GM19025 (cell line): ENCODE data around the gene MBNL1.
A peak's percentile ranks its signal among the peaks of the same experiment; 100 is the strongest.

Experiments used
- ATAC-seq: cut with Tn5 transposase; IDR thresholded peaks from one replicate; pipeline ENCODE4 v1.9.1; 2021; ENCODE audit warnings: mild to moderate bottlenecking, low read depth, moderate library complexity; ENCODE audit not compliant: unreplicated experiment

MBNL1 gene

DNA sequence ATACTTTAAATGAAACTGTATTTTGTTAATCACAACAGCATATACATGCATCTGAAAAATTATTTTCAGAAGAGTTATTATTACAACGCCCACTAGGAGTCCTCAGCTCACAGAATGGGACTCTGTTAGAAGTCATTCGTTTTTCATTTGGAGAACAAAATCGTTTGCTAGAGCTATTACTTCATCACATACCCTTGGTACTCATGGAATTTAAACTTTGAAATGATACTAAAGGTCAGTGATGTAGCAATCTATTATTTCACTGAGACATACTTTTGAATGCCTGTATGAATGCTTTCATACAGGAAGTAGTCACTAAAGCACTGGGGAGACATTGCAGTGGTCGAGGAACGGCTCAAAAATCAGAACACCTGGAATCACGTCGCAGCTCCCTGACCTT, 198.1 kb downstream of the MBNL1 start:
- ATAC-seq: no peak

GRCh38 chr3:152469248-152470025, 200.7 kb downstream of the MBNL1 start:
- no peak for ATAC-seq

DNA sequence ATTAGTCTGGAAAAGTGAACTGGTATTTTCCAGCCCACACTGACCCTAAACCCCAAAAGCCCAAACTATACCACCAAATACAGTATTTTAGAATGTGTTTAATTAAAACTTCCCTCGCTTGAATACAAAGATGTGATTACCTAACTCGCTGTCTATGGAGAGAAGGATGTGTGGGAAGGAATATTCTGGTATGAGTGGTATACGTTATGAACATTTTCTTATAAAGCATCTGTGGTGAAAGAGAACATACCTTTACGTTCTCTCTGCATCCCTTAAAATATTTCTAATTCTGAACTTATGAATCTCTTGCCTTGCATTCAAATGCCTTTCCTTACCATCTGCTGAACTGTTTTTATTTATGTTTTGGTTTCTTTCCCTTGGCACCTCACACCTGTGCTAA, 201.4 kb downstream of the MBNL1 start:
- no peak for ATAC-seq

- ATAC-seq: no peak
These were observed 202.2 kb downstream of the MBNL1 start for GRCh38 chr3:152470893-152471292.

- peak; percentile 62 for ATAC-seq
These were observed 203.3 kb downstream of the MBNL1 start for GRCh38 chr3:152471814-152472671.

- ATAC-seq: no peak
These were observed 203.9 kb downstream of the MBNL1 start for GRCh38 chr3:152472672-152472954.

- ATAC-seq: peak; percentile 60
These were observed 205.9 kb downstream of the MBNL1 start for GRCh38 chr3:152474585-152474984.

- no peak for ATAC-seq
These were observed 208.7 kb downstream of the MBNL1 start for GRCh38 chr3:152477422-152477821.

DNA sequence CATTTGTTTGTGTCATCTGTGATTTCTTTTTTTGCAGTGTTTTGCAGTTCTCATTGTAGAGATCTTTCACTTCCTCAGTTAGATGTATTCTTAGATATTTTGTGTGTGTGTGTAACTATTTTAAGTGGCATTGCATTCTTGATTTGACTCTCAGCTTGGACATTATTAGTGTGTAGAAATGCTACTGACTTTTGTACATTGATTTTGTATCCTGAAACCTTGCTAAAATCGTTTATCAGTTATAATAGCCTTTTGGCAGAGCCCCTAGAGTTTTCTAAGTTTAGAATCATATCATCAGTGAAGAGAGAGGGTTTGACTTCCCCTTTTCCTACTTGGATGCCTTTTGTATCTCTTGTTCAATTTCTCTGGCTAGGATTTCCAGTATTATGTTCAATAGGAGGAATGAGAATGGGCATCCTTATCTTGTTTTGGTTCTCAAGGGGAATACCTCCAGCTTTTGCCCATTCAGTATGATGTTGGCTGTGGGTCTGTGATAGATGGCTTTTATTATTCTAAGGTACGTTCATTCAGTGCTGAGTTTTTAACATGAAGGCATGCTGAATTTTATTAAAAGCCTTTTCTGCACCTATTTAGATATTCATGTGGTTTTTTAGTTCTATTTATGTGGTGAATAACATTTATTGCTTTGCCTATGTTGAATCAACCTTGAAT, 211.7 kb downstream of the MBNL1 start:
- ATAC-seq: peak; percentile 88

- ATAC-seq: no peak
These were observed 217.6 kb downstream of the MBNL1 start for GRCh38 chr3:152486364-152486763.

DNA sequence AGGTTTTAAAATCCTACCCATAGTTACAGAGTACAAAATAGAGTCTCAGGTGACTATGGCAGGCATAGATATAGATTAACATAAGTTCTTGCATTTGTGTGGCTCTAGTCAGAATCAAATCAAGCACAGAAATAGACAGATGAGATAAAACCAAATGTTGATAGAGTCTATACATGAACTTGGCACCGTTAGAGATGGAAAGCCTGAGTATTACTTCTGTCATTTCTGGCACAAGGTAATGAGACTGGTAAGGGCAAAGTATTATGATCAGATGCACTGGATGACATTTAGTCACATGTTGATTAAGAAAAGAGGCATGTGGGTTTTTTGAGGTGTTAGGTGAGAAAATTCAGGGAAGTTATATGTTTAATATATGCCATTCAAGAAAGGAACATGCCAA, 219.7 kb downstream of the MBNL1 start:
- no peak for ATAC-seq

DNA sequence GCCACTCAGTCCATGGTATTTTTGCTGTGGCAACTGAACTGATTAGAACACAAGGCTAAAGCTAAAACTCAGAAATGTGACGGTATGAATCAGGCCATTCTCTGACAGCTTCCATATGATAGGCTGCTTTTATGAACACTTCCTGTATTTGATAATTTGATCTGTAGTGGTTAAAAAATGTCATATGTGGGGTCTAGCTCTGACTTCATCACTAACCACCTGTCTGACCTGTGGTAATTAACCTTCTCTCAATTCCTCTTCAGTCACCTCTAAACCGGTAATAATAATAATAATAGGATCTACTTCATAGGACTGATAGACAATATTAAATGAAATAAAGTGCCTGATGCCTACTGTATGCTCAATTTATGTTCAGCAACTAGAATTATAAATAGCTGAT, 223.2 kb downstream of the MBNL1 start:
- ATAC-seq: no peak

DNA sequence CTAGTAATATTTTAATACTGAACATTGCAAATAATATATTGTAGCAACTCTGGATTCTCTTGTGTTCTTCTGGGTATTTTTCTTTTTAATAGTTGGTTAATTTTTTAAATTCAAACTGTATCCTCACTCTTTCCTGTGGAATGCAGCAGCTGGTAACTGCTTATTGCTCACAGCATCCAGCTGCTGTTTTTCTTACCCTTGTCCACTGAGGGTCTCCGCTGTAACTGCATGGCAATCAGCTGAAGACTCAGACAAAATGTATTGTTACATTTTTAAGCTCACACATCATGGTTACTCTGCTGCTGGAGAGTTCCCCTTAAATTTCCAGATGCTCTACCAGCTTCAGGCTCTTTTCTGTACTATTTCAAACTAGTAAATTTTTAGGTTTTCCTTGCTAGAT, 227.6 kb downstream of the MBNL1 start:
- no peak for ATAC-seq

DNA sequence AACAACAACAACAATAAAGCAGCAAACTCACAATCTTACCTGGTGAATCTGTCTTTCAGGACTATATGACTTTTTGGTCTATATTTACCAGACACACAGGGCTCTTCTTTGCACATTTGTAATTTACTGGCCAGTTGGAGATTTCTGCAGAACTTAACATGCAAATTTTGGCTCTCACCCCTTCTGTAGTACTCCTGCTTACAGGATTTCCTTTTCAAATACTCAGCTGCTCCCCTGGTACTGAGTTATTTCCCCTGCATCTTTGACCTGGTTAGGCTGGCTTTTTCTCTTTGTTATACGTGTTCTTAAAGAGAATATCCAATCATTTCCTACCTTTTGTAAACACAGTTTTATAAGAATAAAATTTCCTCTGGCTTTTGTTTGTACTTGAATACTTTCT, 228.0 kb downstream of the MBNL1 start:
- peak; percentile 67 for ATAC-seq

- no peak for ATAC-seq
These were observed 228.7 kb downstream of the MBNL1 start for GRCh38 chr3:152497457-152497856.

DNA sequence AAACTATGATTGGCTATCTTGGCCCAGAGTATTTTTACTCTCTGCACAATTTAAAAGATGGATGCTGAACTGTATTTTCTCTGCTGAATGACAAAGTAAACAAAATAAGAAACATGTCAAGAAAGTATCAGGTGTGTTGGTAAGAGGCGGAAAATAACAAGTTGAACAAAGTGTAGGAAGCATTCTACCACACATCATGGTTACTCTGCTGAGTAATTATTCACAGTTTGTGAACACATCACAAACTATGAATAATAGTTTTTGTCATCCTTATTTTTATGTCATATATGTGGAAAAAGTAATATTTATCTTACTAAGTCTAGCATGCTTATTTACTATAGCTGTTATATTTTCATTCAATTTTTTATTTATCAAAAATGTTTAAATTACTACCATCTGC, 229.2 kb downstream of the MBNL1 start:
- ATAC-seq: no peak

DNA sequence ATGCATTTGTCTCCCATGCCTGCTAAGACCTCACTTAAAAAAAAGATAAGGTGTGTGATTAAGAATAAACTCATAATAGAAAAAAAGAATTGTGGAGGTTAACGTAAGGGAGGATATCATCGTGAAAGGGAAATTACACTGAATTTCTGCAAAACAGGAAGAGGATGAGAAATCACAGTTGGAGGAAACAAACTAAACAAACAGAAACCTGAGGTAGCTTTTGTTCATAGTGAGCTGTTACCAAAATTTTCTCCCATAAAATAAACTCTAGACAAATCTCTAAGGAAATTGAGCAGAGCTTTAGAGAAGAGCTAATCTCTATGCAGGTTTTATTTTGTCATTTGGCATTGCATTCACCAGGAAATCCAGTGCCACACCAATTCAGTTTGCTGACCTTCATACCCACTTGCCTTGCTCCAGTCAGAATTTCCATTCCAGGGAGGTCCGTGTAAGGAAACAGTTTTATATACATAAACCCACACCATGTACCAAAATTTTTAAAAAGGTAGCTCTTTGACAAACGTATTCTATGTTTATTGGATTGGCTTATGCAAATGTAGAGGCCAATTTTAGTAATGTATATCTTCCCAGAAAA, 231.2 kb downstream of the MBNL1 start:
- ATAC-seq: no peak

DNA sequence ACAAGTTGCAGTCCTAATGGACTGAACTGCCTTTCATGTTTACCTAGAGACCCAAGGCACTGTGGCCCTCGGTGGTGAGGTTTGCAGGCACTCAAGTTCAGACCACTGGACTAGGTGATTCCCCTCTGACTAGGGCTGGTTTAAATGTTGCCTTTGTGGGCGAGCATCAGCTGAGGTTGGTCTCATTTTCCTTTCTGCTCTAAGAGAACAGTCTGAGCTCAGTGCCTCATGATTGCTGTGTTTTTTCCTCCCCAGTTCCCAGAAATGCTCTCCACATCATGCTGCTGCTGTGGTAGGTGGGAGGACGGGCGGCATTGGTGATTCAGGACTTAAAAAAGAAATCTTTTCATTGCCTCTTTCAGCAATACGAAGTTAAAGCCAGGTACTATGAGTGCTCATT, 237.2 kb downstream of the MBNL1 start:
- ATAC-seq: peak; percentile 94

DNA sequence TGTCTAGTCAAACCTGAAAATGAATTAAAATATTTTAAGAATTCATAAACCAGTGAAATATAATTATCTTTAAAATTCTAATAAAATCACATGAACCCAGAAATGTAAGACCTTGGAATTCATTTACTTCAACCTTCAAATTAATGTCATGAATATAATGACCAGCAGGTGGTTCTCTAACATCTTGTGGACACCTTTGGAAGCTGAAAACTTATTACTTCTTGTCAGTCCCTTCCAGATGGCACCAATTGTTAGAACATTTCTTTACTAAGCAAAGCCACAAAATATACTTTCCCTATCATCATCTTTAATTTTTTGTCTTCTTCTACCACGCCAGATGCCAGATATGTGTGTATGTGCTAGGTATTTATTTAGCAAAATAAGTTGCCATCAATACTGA, 240.0 kb downstream of the MBNL1 start:
- ATAC-seq: no peak

DNA sequence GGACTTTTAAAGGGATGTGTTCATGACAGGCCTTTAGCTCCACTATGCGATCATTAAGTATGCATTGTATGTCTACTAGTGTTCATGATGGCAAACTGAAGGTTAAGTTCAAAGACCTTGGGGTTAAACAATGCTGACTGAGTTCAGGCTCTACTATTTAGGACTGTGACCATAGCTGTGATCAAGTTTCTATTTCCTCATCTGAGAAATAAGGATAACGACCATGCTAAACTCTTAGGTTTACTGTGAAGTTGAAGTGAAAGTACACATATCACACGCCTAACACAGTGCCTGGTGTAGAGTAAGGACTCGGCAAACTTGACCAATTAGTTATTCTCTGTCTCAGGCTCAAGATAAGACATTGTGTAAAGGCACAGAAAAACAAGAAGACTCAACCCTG, 243.2 kb downstream of the MBNL1 start:
- ATAC-seq: peak; percentile 68

DNA sequence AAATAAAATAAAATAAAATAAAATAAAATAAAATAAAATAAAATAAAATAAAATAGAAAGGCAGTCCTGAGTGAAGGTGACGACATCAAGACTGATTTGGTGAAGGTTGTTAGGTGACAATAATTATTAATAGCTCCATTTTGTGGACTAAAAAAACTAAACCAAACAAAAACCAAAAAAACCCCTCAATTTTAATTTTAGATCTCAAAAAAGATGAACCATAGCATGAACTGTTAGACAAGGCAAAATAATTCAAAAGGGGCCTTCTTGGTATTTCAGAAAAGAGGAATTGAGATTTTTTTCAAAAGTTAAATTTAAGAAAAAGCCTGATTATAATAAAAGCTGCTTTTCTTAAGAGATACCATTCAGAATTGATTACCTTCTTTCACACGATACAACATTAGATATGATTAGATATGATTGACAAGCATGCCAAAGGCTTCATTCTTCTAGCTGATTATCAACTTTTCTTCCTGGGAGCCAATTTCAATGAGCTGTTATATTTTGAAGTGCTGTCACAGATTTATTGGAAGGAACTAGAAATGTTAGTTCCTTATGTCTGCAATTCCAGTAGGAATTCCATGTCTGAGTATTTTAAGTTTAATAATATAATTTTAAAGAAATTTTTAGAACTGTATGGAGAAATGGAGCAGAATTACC, 244.7 kb downstream of the MBNL1 start:
- ATAC-seq: no peak
